ENCODE data around the gene PTPRQ.

GRCh38 chr12:80590085-80590484, 146.1 kb downstream of the PTPRQ start:
- TF ChIP-seq POLR2AphosphoS5 (IDR thresholded peaks at IDR 0.05; ENCODE audit: low read depth, low read length) (no peak), CTCF (IDR thresholded peaks at IDR 0.05) (no peak), SIN3A (IDR thresholded peaks at IDR 0.05; ENCODE audit: borderline replicate concordance, insufficient read depth, low read depth, low read length) (no peak), TCF7L2 (IDR thresholded peaks at IDR 0.05; ENCODE audit: low read depth, low read length) (no peak)

All from Panc1 (cell line).